K562 (cell line): ENCODE results near the gene CDPF1. TPM values are rescaled to one million over a fixed set of nuclear protein-coding genes. Genes with fewer than 3 reads are reported as not detected.

Experiments
- ADNP ChIP-seq: fragments of 200-800 bp; sonication (Bioruptor generic); IDR thresholded peaks from 2 replicates; pipeline ENCODE4 v1.6.1; 2016; ENCODE audit warnings: missing genetic modification characterization, missing compliant biosample characterization
- ASH1L ChIP-seq: fragments of 450-650 bp; IDR thresholded peaks from 2 replicates; pipeline ENCODE4 v1.6.1; 2018; ENCODE audit warnings: borderline replicate concordance, mild to moderate bottlenecking, low read depth; ENCODE audit not compliant: partially characterized antibody
- CXXC5 ChIP-seq: fragments of 250-450 bp; sonication (Bioruptor Pico); IDR thresholded peaks from 2 replicates; pipeline ENCODE4 v1.8.0; 2022; ENCODE audit warnings: inconsistent platforms, mild to moderate bottlenecking, moderate library complexity
- FOXK1 ChIP-seq: sonication (generic); formaldehyde crosslinking; IDR thresholded peaks from 2 replicates; pipeline ENCODE4 v1.8.0; 2022; ENCODE audit warnings: missing genetic modification reagents, mild to moderate bottlenecking, borderline replicate concordance
- POLR2G ChIP-seq: fragments of 200-400 bp; formaldehyde crosslinking; IDR thresholded peaks from 2 replicates; pipeline ENCODE4 v1.6.1; 2017; ENCODE audit warnings: low read depth, mild to moderate bottlenecking, antibody characterized with exemption, low read length, moderate library complexity
- POLR2H ChIP-seq: IDR thresholded peaks from 2 replicates; pipeline ENCODE4 v1.6.1; 2016; ENCODE audit warnings: missing genetic modification characterization, low read depth, mild to moderate bottlenecking, control low read depth, missing compliant biosample characterization, moderate library complexity
- RBBP5 ChIP-seq: fragments of 200-600 bp; sonication (generic); IDR thresholded peaks from 2 replicates; pipeline ENCODE4 v1.6.1; 2012; ENCODE audit warnings: borderline replicate concordance, mild to moderate bottlenecking, low read length, control low read depth, inconsistent platforms; ENCODE audit not compliant: insufficient read depth, poor library complexity, severe bottlenecking
- TAF1 ChIP-seq: IDR thresholded peaks from 2 replicates; pipeline ENCODE4 v1.6.1; 2011; ENCODE audit warnings: mild to moderate bottlenecking, low read length, moderate library complexity; ENCODE audit not compliant: insufficient read depth, control insufficient read depth, severe bottlenecking; ENCODE audit errors: extremely low read depth
- TAF9B ChIP-seq: fragments of 450-650 bp; IDR thresholded peaks from 2 replicates; pipeline ENCODE4 v1.6.1; 2018; ENCODE audit warnings: mild to moderate bottlenecking; ENCODE audit not compliant: partially characterized antibody
- ZBTB17 ChIP-seq: fragments of 450-650 bp; formaldehyde crosslinking; IDR thresholded peaks from 2 replicates; pipeline ENCODE4 v1.4.0; 2020; ENCODE audit warnings: mild to moderate bottlenecking
- ZFP1 ChIP-seq: fragments of 450-650 bp; formaldehyde crosslinking; IDR thresholded peaks from 2 replicates; pipeline ENCODE4 v1.4.0; 2020; ENCODE audit warnings: mild to moderate bottlenecking, mixed read lengths
- ZNF707 ChIP-seq: fragments of 250-450 bp; sonication (Bioruptor Pico); conservative IDR thresholded peaks from 2 replicates; pipeline ENCODE4 v1.8.0; 2022; ENCODE audit warnings: inconsistent platforms, mild to moderate bottlenecking, moderate library complexity
- polyA plus RNA-seq, 8 experiments: library from polyadenylated mRNA; depleted of rRNA in 4 of 8; stranded (reverse) in 5 of 8; unstranded in 3 of 8; fragments of >200 nt; fragmentation: Nextera tagmentation in 2 of 8; fragmentation: Illumina TruSeq in 1 of 8; extraction: Ambion mirVana in 2 of 8; extraction: Trizol in 1 of 8; gene quantifications; 2 replicates each; pipeline versions ENCODE4 v1.2.1 to v1.2.3, GENCODE V29; 2011 to 2014; ENCODE audit warnings: inconsistent platforms in 1 of 8, missing spikeins in 1 of 8
- total RNA-seq, 7 experiments: library from RNA; depleted of rRNA in 6 of 7; stranded (reverse); fragments of >200 nt in 6 of 7; fragmentation: Illumina TruSeq in 2 of 7; extraction: Trizol in 2 of 7; gene quantifications; 2 replicates each; pipeline versions ENCODE4 v1.2.1 to v1.2.3, GENCODE V29; 2011 to 2021; ENCODE audit warnings: low replicate concordance in 1 of 7
- TF ChIP-seq, protein P1 (sequence below), 2 experiments: fragments of 450-650 bp; formaldehyde crosslinking in 1 of 2; IDR thresholded peaks; 2 replicates each; pipeline versions ENCODE4 v1.4.0 to v1.6.1; 2014 to 2020; ENCODE audit warnings: mild to moderate bottlenecking in 2 of 2, borderline replicate concordance in 1 of 2, low read depth in 1 of 2
- TF ChIP-seq, protein P2 (sequence below), 2 experiments: fragments of 450-650 bp; conservative IDR thresholded peaks; 2 replicates each; pipeline ENCODE4 v1.6.1; 2017; ENCODE audit warnings: mild to moderate bottlenecking in 2 of 2, moderate library complexity in 2 of 2

CDPF1 gene
- total and polyA plus RNA-seq, 9 of the 15 experiments (the other 6 are each of a cell fraction or from before 2014, with no cell fraction given), result 0.84 to 19.5 (median 9.1) TPM

GRCh38 chr22:46267431-46268279 lies 17.6 kb upstream of the CDPF1 start, which contains the start of gene TTC38 (continued):
- TF ChIP-seq RBBP5 (peak; percentile 41), ZFP1 (CRISPR knock-in tag) (no peak), ZBTB17 (CRISPR knock-in tag) (0 out of 2 replicates have a peak, but pooled peaks have one; percentile 40), ASH1L (no peak), CXXC5 (CRISPR knock-in tag) (peak; percentile 50), TAF1 (peak; percentile 62), ZNF707 (CRISPR knock-in tag) (no peak), POLR2G (peak; percentile 92), TAF9B (peak; percentile 46), POLR2H (tag) (peak; percentile 50), FOXK1 (CRISPR knock-in tag) (no peak), ADNP (tag) (no peak)
- TF ChIP-seq, protein P1, sequence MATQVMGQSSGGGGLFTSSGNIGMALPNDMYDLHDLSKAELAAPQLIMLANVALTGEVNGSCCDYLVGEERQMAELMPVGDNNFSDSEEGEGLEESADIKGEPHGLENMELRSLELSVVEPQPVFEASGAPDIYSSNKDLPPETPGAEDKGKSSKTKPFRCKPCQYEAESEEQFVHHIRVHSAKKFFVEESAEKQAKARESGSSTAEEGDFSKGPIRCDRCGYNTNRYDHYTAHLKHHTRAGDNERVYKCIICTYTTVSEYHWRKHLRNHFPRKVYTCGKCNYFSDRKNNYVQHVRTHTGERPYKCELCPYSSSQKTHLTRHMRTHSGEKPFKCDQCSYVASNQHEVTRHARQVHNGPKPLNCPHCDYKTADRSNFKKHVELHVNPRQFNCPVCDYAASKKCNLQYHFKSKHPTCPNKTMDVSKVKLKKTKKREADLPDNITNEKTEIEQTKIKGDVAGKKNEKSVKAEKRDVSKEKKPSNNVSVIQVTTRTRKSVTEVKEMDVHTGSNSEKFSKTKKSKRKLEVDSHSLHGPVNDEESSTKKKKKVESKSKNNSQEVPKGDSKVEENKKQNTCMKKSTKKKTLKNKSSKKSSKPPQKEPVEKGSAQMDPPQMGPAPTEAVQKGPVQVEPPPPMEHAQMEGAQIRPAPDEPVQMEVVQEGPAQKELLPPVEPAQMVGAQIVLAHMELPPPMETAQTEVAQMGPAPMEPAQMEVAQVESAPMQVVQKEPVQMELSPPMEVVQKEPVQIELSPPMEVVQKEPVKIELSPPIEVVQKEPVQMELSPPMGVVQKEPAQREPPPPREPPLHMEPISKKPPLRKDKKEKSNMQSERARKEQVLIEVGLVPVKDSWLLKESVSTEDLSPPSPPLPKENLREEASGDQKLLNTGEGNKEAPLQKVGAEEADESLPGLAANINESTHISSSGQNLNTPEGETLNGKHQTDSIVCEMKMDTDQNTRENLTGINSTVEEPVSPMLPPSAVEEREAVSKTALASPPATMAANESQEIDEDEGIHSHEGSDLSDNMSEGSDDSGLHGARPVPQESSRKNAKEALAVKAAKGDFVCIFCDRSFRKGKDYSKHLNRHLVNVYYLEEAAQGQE (IDR thresholded peaks at IDR 0.05; ENCODE audit: borderline replicate concordance), result peak; percentile 44
- TF ChIP-seq, protein P1 (CRISPR knock-in tag; IDR thresholded peaks at IDR 0.05; ENCODE audit: low read depth), result no peak
- TF ChIP-seq, protein P2, sequence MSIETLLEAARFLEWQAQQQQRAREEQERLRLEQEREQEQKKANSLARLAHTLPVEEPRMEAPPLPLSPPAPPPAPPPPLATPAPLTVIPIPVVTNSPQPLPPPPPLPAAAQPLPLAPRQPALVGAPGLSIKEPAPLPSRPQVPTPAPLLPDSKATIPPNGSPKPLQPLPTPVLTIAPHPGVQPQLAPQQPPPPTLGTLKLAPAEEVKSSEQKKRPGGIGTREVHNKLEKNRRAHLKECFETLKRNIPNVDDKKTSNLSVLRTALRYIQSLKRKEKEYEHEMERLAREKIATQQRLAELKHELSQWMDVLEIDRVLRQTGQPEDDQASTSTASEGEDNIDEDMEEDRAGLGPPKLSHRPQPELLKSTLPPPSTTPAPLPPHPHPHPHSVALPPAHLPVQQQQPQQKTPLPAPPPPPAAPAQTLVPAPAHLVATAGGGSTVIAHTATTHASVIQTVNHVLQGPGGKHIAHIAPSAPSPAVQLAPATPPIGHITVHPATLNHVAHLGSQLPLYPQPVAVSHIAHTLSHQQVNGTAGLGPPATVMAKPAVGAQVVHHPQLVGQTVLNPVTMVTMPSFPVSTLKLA (conservative IDR thresholded peaks at IDR 0.05), result peak in 1 of 2 experiments; percentile 59; a peak in 2 of 4 replicates
